GM19351 (cell line): ENCODE measurements around the gene TOPBP1.
A peak's percentile ranks its signal among the peaks of the same experiment; 100 is the strongest.
"Not testable (repeated sequence)": the region's sequence is repeated elsewhere in the genome, so short reads cannot be mapped to it uniquely, and the experiment has no call there.

ENCODE experiments used
- ATAC-seq: cut with Tn5 transposase; IDR thresholded peaks from one replicate; pipeline ENCODE4 v1.9.1; 2021; ENCODE audit warnings: mild to moderate bottlenecking, moderate library complexity; ENCODE audit not compliant: unreplicated experiment

The TOPBP1 gene

GRCh38 chr3:133661454-133662277, at the start of gene TOPBP1:
Gene TOPBP1, minus strand, starts transcription at chr3:133661941. Its CDS starts 814 bp downstream, at chr3:133661127.
- peak; percentile 87 for ATAC-seq

GRCh38 chr3:133711013-133711412, 49.3 kb upstream of the TOPBP1 start:
- ATAC-seq, result no peak

GRCh38 chr3:133709139-133709750, 47.5 kb upstream of the TOPBP1 start:
- ATAC-seq, result no peak

GRCh38 chr3:133706033-133706432, 44.3 kb upstream of the TOPBP1 start:
- no peak for ATAC-seq

- no peak for ATAC-seq
Measured at GRCh38 chr3:133703915-133704314, 42.2 kb upstream of the TOPBP1 start.

GRCh38 chr3:133701435-133702358, 40.0 kb upstream of the TOPBP1 start:
- no peak for ATAC-seq

GRCh38 chr3:133700351-133700750, 38.6 kb upstream of the TOPBP1 start:
- no peak for ATAC-seq

- no peak for ATAC-seq
Measured at GRCh38 chr3:133699903-133700302, 38.2 kb upstream of the TOPBP1 start.

GRCh38 chr3:133699467-133699866, 37.7 kb upstream of the TOPBP1 start:
- no peak for ATAC-seq

- no peak for ATAC-seq
Measured at GRCh38 chr3:133697960-133698359, 36.2 kb upstream of the TOPBP1 start.

- ATAC-seq, result no peak
Measured at GRCh38 chr3:133695560-133696171, 33.9 kb upstream of the TOPBP1 start.

GRCh38 chr3:133694288-133695268, 32.8 kb upstream of the TOPBP1 start:
- no peak for ATAC-seq

- ATAC-seq, result no peak
Measured at GRCh38 chr3:133693821-133694220, 32.1 kb upstream of the TOPBP1 start.

GRCh38 chr3:133692759-133693158, 31.0 kb upstream of the TOPBP1 start:
- ATAC-seq, result no peak

- no peak for ATAC-seq
Measured at GRCh38 chr3:133691273-133692107, 29.7 kb upstream of the TOPBP1 start.

GRCh38 chr3:133677993-133678392, 16.3 kb upstream of the TOPBP1 start:
- ATAC-seq, result not testable (repeated sequence)

- ATAC-seq, result peak; percentile 9
Measured at GRCh38 chr3:133676336-133677118, 14.8 kb upstream of the TOPBP1 start.
